GM18520 (cell line): ENCODE measurements around the gene VPS54.

ENCODE experiments used
- ATAC-seq: cut with Tn5 transposase; IDR thresholded peaks from one replicate; pipeline ENCODE4 v1.9.1; 2021; ENCODE audit not compliant: unreplicated experiment

VPS54 gene, protein sequence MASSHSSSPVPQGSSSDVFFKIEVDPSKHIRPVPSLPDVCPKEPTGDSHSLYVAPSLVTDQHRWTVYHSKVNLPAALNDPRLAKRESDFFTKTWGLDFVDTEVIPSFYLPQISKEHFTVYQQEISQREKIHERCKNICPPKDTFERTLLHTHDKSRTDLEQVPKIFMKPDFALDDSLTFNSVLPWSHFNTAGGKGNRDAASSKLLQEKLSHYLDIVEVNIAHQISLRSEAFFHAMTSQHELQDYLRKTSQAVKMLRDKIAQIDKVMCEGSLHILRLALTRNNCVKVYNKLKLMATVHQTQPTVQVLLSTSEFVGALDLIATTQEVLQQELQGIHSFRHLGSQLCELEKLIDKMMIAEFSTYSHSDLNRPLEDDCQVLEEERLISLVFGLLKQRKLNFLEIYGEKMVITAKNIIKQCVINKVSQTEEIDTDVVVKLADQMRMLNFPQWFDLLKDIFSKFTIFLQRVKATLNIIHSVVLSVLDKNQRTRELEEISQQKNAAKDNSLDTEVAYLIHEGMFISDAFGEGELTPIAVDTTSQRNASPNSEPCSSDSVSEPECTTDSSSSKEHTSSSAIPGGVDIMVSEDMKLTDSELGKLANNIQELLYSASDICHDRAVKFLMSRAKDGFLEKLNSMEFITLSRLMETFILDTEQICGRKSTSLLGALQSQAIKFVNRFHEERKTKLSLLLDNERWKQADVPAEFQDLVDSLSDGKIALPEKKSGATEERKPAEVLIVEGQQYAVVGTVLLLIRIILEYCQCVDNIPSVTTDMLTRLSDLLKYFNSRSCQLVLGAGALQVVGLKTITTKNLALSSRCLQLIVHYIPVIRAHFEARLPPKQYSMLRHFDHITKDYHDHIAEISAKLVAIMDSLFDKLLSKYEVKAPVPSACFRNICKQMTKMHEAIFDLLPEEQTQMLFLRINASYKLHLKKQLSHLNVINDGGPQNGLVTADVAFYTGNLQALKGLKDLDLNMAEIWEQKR

GRCh38 chr2:64019083-64019974, at the start of gene VPS54:
Gene VPS54, minus strand, starts transcription at chr2:64019428. Its CDS starts 35,429 bp downstream, at chr2:63983999.
- peak; percentile 56 for ATAC-seq

- ATAC-seq, result no peak
Observed at GRCh38 chr2:64067326-64067725, 48.1 kb upstream of the VPS54 start.

DNA sequence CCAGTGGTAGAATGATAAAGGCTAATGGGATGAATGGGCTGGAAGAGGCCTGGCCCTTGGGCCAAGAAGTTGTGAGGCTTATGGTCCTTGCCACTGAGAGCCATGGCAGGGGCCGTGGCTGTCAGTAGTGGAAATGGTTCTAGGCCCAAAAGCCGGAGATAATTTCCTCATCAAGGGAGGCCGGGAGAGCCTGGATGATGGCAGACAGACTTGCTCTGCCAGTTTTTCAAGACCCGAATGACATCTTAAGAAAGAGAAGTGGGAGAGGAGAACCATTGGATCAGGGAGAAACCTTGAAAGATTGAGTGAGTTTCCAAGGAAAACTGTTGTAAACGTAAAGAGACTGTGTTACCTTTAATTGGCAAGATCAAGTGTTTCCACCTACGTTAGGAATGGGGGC, 46.3 kb upstream of the VPS54 start:
- no peak for ATAC-seq

- ATAC-seq, result no peak
Observed at GRCh38 chr2:64063924-64064331, 44.7 kb upstream of the VPS54 start.

DNA sequence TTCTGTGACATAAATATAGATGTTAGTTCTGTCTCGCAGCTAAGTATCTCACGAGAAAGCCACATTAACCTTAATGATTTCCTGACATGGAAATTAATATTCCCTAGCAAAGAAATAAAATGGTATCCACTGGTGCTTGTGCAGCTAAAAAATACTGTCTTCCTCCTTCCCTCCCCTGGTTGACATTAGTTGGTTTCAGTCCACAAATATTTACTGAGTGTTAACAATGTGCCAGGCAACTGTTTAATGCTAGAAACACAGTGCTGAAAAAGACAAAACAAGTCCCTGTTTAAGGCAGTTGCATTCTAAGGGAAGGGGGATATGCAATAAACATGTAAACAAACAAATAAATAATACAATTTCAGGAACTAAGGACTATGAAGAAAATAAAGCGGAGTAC, 44.2 kb upstream of the VPS54 start:
- no peak for ATAC-seq

DNA sequence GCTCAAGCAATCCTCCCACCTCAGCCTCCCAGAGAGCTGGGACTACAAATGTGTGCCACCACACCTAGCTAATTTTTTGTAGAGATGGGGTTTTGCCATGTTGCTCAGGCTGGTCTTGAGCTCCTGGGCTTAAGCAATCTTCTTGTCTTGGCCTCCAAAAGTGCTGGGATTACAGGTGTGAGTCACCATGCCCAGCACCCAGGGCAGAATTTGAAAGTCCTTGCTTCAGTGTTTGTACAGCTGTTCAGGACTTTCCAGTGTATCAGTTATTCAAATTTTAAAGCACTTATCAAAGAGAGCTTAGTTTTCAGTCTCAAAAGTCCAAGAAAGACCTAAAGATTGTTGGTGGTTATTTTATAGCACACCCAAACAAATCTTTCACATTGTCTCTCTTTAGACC, 43.6 kb upstream of the VPS54 start:
- ATAC-seq, result no peak

DNA sequence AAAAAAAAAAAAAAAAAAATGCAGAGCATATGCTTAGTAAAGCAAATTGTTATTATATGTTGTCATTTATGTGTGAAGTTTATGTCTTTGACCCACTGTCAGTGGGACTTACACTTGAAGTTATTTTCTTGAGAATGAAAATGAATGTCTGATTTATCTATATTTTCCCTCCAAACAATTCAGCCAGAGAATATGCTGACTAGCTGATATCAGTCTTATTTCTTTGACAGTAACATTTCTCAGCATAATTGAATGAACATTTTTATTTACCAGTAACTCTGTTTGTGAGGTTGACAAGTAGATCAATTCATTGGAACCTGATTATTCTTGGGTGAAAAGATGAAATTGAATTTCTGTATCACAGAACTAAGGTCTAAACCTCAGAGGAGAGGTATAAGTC, 40.0 kb upstream of the VPS54 start:
- no peak for ATAC-seq

DNA sequence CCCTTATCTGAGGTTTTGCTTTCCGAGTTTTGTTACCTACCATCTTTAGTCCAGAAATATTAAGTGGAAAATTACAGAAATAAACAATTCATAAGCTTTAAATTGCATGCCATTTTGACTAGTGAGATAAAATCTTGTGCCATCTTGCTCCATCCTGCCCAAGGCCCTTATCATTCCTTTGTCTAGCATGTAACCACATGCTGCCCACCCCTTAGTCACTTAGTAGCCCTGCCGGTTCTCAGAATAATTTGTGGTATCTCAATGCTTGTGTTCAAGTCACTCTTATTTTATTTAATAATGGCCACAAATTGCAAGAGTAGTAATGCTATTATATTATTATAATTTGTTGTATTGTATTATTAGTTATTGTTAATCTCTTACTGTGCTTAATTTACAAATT, 36.8 kb upstream of the VPS54 start:
- ATAC-seq, result no peak

- ATAC-seq, result no peak
Observed at GRCh38 chr2:64054161-64054915, 35.1 kb upstream of the VPS54 start.

GRCh38 chr2:64052463-64053241, 33.4 kb upstream of the VPS54 start:
- no peak for ATAC-seq

- peak; percentile 92 for ATAC-seq
Observed at GRCh38 chr2:64049633-64050220, 30.5 kb upstream of the VPS54 start.

DNA sequence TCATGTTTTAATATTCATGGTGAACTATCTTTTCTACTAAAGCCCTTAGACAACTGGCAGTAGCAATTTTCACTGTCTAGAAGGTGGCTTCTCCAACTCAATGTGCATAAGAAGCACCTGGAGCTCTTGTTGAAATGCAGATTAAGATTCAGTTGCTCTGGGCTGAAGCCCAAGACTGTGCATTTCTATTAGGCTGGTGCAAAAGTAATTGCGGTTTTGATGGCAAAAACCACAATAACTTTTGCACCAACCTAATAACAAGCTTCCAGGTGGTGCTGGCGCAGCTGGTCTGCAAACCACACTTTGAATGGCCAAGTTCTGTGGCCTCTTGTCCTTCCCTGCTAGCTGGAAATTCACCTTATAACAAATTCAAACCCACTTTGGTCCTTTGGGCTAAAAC, 26.7 kb upstream of the VPS54 start:
- ATAC-seq, result no peak

DNA sequence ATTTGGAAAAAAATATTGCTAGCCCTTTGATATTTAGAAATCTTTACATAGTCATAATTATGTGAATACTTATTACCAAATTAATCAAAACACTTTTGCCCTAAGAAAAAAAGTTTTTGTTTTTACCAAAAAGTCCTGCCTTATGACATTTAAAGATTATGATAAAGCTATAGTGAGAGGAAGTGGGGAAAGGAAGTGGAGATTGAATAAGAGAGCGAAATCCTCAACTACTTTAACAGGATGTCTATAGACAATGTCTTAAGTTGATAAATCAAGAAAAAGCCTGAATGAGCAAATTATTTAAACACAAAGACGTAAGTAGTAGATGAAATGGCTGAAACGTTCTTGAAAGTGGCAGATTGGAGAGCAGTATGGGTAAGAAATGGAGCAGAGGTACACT, 20.9 kb upstream of the VPS54 start:
- no peak for ATAC-seq

GRCh38 chr2:64036034-64036705, 16.9 kb upstream of the VPS54 start:
- ATAC-seq, result peak; percentile 99

DNA sequence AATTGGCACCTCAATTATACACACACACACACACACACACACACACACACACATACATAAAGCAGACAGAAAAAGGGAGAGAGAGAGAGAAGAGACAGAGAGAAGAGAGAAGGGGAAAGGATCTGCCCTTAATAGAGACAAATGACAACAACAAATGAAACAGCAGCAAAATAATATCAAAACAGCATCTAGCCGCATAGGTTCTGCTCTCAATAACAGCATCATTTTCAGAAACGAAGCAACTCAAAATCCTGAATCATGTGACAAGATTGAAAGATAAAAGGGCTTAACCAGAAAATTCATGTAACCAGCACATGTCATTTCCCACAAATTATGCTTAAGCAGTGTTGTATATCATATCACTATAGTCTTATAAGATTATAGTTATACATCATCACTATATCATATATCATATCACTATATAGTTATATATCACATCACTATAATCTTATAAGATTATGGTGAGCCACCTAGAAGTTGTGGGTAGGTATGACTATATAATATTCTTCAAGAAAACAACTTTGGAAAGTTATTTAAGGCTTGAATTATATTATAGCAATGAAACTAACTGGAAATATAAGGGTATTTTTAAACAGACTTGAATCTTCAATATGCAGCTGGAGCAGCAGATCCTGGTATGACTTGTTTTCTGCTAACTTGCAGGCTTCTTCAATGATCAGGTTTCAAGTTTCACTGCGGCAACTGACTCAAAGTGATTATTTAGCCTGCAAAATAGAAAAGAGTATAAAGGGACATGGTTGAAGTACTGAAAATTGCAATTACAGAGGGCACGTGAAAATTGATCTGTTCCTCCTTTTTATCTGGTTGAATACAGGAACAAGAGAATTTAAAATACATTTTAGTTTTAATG, 16.1 kb upstream of the VPS54 start:
- no peak for ATAC-seq

DNA sequence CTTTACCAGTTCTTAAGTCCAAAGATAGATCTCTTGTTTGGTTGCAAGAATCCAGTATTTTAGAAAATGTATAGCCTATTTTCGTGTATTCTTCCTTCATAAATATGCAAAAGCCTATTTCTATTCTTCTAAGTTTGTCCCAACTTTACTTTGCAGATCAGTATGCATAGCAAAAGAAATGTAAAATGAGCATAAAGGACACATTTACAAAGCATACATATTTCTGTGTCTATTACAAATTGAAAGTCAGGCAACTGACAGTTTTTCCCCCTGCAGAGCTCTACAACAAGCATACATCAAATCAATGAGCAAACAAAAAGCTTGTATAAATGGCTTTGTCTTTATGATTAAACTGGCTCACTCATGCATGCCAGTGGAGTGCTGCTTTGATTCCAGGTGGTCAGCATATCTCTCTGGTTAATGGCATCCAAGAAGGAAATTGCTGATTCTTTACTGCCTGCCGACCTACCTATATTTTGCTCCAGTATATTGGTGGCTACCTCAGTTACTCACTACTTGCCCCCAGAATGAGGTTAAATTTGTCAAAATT, 10.0 kb upstream of the VPS54 start:
- no peak for ATAC-seq

DNA sequence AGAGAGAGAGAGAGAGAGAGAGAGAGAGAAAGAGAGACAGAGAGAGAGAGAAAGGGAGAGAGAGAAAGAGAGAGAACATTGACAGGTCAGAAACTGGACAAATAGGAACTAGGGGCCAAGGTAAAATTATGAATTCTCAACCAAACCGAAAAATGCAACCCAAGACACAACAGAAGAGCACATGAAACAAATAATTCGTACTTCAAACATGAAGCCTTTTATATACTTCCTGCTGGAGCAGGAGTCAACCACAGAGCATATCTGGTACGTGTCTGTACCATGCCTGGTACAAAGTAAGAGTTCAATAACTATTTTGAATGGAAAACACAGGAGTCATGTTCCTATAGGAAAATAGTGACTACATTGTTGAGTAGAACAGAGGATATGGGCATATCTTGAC, 6.5 kb upstream of the VPS54 start:
- no peak for ATAC-seq
